Epithelial cell of esophagus (primary cell): Measurements from ENCODE around the gene SCYGR4.
"Not testable (repeated sequence)": the region's sequence is repeated elsewhere in the genome, so short reads cannot be mapped to it uniquely, and the experiment has no call there.

Experiments used
- DNase-seq: peaks from one replicate; pipeline ENCODE4 v3.0.0; 2010; ENCODE audit warnings: low read depth
- H3K4me3 ChIP-seq: 2 replicates; pipeline ENCODE4 v1.5.1; 2011; ENCODE audit warnings: mild to moderate bottlenecking, low read length, control low read depth
- CTCF ChIP-seq: IDR thresholded peaks from 2 replicates; pipeline ENCODE4 v1.5.1; 2011; ENCODE audit warnings: low read depth, mild to moderate bottlenecking, low read length, control low read depth, inconsistent platforms; ENCODE audit not compliant: insufficient read depth; ENCODE audit errors: missing control alignments

Gene SCYGR4

DNA sequence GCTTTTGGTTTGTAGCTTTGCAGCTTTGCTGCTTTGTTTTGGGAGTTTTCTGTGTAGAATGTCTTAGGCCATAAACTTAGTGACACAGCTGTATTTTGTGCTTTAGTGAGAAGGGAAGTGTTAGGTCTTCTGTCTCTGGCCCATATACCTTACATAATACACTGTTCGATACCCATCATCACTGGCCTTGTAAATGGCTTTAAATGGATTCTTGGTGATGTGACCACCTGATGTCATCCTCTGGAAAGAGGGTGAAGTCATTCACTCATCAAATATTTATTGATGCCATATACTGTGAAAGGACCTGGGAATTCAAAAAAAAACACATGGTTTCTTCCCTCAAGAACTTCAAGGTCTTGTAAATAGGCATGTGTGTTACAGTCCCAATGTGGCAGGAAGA is 37.5 kb upstream of the SCYGR4 start:
- no peak overlapping the region for H3K4me3 ChIP-seq
- no peak for TF ChIP-seq CTCF
- DNase-seq = no peak

DNA sequence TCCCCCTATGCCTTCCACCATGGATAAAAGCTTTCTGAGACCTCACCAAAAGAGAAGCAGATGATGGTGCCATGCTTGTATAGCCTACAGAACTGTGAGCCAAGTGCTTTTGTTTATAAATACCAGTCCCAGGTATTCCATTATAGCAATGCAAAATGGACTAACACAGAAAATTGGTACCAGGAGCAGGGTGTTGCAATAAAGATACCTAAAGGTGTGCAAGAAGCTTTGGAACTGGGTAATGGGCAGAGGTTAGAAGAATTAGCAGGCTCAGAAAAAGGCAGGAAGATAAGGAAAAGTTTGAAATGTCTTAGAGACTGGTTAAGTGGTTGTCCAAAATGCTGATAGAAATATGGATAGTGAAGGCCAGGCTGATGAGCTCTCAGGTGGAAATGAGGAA is 34.9 kb upstream of the SCYGR4 start:
- TF ChIP-seq CTCF = no peak
- DNase-seq = no peak
- H3K4me3 ChIP-seq = no peak overlapping the region

DNA sequence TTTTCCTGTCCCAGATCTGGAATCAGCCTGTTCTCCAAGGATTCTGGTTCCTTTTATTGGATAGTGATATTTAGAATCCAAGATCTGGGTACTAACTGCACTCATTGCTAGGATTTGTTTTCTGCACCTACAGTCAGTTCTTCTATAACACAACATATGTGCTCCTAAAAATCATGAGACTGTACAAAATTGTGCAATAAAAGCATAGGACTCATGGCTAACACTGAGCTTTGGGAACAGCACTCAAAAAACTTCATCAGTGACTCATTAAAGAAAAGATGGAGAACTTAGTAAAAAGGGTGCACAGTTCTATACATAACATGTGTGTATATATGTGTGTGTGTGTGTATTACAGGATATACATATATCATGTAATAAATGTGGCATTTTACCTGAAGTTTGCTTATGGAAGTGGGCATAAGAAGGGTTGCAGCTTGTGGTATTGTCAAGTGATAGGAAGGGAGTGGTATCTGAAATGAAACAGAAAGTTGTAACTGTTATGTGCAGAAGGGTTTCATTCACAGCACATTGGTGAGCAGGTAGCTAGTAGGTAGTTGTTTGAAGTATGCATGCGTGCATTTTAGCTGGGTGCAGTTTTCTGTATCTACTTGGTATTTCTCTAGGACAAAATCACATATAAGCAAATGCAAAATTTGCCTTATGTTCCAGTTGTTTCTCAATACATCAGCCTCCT is 24.5 kb upstream of the SCYGR4 start:
- DNase-seq = peak; percentile 14
- no peak for TF ChIP-seq CTCF

GRCh38 chr2:227595797-227596196 is 21.5 kb upstream of the SCYGR4 start:
- TF ChIP-seq CTCF = no peak
- H3K4me3 ChIP-seq = no peak overlapping the region
- DNase-seq = no peak

More for the DNA sequence above, 24.5 kb upstream of the SCYGR4 start:
- H3K4me3 ChIP-seq = no peak overlapping the region

DNA sequence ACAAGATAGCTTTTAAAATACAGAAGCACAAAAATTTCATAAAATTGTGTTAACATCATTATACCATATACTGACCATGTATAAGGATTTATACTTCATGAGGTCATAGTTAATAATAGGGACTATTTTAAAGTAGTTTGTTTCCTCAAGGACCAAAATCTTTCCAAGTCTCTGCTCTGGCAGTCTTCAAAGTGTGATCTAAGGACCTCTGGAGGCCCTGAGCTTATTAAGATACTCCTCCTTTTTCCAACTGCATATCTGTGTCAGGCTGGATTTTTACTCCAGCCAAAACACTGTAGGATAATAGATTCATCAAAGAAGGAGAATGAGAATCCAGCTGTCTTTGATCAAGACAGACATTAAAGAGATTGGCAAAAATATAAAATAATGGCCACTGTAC is 20.3 kb upstream of the SCYGR4 start:
- H3K4me3 ChIP-seq = no peak overlapping the region
- no peak for DNase-seq
- TF ChIP-seq CTCF = no peak

- TF ChIP-seq CTCF = no peak
- H3K4me3 ChIP-seq = no peak overlapping the region
- peak; percentile 17 for DNase-seq
Observed at GRCh38 chr2:227597998-227598397, 19.3 kb upstream of the SCYGR4 start.

- not testable (repeated sequence) for DNase-seq
Observed at GRCh38 chr2:227598835-227599503, 18.3 kb upstream of the SCYGR4 start, which contains the start of gene SCYGR2. TSS of gene SCYGR2 (plus strand) at chr2:227598893. CDS start at chr2:227598893, 0 bp downstream.

More at GRCh38 chr2:227598835-227599503, 18.3 kb upstream of the SCYGR4 start, which contains the start of gene SCYGR2:
- not testable (repeated sequence) for H3K4me3 ChIP-seq
